Esophagus squamous epithelium (tissue), 5 donors: ENCODE data around the gene CSF3R. TPM values are rescaled to one million over a fixed set of nuclear protein-coding genes. Genes with fewer than 3 reads are reported as not detected.

Source experiments
- DNase-seq: peaks from one replicate; lab custom pipeline; 2025; lab: John Stamatoyannopoulos, UW
- H3K27ac ChIP-seq, 4 donors: fragments of 200-600 bp; sonication (generic); one replicate each; pipeline ENCODE4 v1.5.1; 2016 to 2019; ENCODE audit warnings: mild to moderate bottlenecking in 1 of 4
- H3K27me3 ChIP-seq, 4 donors: fragments of 200-600 bp; sonication (generic); 1 replicate in 3 of 4; 2 replicates in 1 of 4; pipeline versions ENCODE4 v1.5.1 to v1.6.0; 2017 to 2021; ENCODE audit warnings: antibody characterized with exemption in 1 of 4
- H3K36me3 ChIP-seq, 3 donors: fragments of 200-600 bp; sonication (generic); one replicate each; pipeline ENCODE4 v1.5.1; 2016 to 2019
- H3K4me1 ChIP-seq, 3 donors: fragments of 200-600 bp; sonication (generic); one replicate each; pipeline ENCODE4 v1.5.1; 2017 to 2019
- H3K4me3 ChIP-seq, 4 donors: fragments of 200-600 bp; sonication (generic); 1 replicate in 3 of 4; 2 replicates in 1 of 4; pipeline ENCODE4 v1.5.1; 2016 to 2019; ENCODE audit warnings: mild to moderate bottlenecking in 2 of 4, moderate library complexity in 1 of 4
- H3K9me3 ChIP-seq, 3 donors: fragments of 200-600 bp; sonication (generic); one replicate each; pipeline ENCODE4 v1.5.1; 2016 to 2019
- POLR2A ChIP-seq, 4 donors: fragments of 450-650 bp; IDR thresholded peaks; one replicate each; pipeline ENCODE4 v1.6.1; 2017; ENCODE audit warnings: antibody characterized with exemption in 4 of 4, mild to moderate bottlenecking in 4 of 4, moderate library complexity in 3 of 4
- WGBS, 2 donors: methylation state at CpG; one replicate each; pipeline ENCODE4 v1.1.5; 2018; 5-methylcytosine and 5-hydroxymethylcytosine counted together
- intact Hi-C: fragments of 100-400 bp; cut with DNase I; formaldehyde crosslinking; loops from one replicate; pipeline ENCODE4 v1.15.0; 2022
- total RNA-seq, 4 donors: library from RNA; depleted of rRNA; stranded (reverse); fragments of >200 nt; gene quantifications; one replicate each; pipeline ENCODE4 v1.1.0, GENCODE V29; 2016
- TF ChIP-seq, protein P1 (sequence below), 6 experiments: fragments of 450-650 bp in 4 of 6; fragments of 200-600 bp in 2 of 6; sonication (generic) in 2 of 6; IDR thresholded peaks; one replicate each; pipeline ENCODE4 v1.5.1; 2016 to 2019; ENCODE audit warnings: antibody characterized with exemption in 6 of 6, mild to moderate bottlenecking in 4 of 6, moderate library complexity in 4 of 6
- donor health status: DM: yes; HTN: yes; CAD: no.

Gene CSF3R
- total RNA-seq, 4 donors from 2014 or later = 0.42 to 10.0 (median 4.7) TPM

DNA sequence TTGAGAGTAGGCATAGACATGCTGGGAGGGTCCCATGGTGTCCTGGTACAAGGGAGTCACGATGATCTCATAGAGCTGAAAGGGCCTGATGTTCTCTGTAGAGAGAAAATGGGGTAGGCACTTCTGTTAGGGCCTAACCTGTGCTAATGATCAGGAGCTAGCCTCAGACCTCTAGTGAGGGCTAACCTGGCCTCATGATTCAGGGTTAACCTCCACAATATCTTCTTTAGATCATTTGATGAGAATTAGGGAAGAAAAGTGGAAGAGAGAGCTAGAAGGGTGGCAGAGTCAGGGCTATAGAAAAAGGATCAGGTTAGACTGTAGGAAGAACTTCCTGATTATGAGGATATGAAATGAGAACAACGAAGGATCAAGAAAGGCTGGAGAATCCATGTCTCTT is 13.6 kb downstream of the CSF3R start:
- intact Hi-C loops = no loop called here
- H3K27me3 ChIP-seq = no peaks in the 10 kb centered on the region
- no peaks in the 10 kb centered on the region for H3K9me3 ChIP-seq
- TF ChIP-seq, protein P1, sequence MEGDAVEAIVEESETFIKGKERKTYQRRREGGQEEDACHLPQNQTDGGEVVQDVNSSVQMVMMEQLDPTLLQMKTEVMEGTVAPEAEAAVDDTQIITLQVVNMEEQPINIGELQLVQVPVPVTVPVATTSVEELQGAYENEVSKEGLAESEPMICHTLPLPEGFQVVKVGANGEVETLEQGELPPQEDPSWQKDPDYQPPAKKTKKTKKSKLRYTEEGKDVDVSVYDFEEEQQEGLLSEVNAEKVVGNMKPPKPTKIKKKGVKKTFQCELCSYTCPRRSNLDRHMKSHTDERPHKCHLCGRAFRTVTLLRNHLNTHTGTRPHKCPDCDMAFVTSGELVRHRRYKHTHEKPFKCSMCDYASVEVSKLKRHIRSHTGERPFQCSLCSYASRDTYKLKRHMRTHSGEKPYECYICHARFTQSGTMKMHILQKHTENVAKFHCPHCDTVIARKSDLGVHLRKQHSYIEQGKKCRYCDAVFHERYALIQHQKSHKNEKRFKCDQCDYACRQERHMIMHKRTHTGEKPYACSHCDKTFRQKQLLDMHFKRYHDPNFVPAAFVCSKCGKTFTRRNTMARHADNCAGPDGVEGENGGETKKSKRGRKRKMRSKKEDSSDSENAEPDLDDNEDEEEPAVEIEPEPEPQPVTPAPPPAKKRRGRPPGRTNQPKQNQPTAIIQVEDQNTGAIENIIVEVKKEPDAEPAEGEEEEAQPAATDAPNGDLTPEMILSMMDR (IDR thresholded peaks at IDR 0.05) = no peak
- TF ChIP-seq POLR2A (IDR thresholded peaks at IDR 0.05) = no peak
- no peak overlapping the region for H3K27ac ChIP-seq
- WGBS, 2 donors = 63 to 84% methylated on average over 2 of the region's 2 CpGs
- DNase-seq = no peak
- no peaks in the 10 kb centered on the region for H3K36me3 ChIP-seq
- peaks cover 0 to 8% (median 4%) of the 10 kb centered on the region in 3 donors for H3K4me1 ChIP-seq
- H3K4me3 ChIP-seq = no peak overlapping the region

GRCh38 chr1:36467700-36468455 is 14.8 kb downstream of the CSF3R start:
- H3K27me3 ChIP-seq = no peaks in the 10 kb centered on the region
- H3K4me1 ChIP-seq = peaks cover 4 to 18% (median 7%) of the 10 kb centered on the region in 3 donors
- no peak overlapping the region for H3K4me3 ChIP-seq
- no peak overlapping the region for H3K27ac ChIP-seq
- H3K36me3 ChIP-seq = no peaks in the 10 kb centered on the region
- no peaks in the 10 kb centered on the region for H3K9me3 ChIP-seq
- DNase-seq = no peak
- intact Hi-C loops = no loop called here
- WGBS, 2 donors = 89 to 90% methylated on average over 5 to 7 of the region's 10 CpGs
- TF ChIP-seq, protein P1 (IDR thresholded peaks at IDR 0.05) = no peak
- TF ChIP-seq POLR2A (IDR thresholded peaks at IDR 0.05) = no peak

DNA sequence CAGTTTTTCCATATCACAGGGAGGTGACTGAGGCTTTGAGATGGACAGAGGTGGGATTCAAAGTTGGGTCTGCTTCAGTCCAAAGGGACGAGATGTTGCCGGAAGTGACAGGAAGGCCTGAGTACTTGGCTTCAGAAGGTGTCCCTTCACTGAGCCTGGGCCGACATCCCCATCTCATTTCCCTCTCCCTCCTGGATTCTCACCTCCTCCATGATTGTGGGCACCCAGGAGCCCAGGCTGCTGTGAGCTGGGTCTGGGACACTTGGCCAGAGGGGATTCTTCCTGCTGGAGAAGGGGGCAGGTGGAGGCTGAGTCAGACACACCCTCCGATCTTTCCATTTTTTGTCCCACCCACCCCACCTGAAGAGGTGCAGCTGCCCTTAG is 15.7 kb downstream of the CSF3R start:
- DNase-seq = no peak
- no peaks in the 10 kb centered on the region for H3K27me3 ChIP-seq
- H3K36me3 ChIP-seq = peaks cover 0 to 4% (median 0%) of the 10 kb centered on the region in 3 donors
- H3K9me3 ChIP-seq = no peaks in the 10 kb centered on the region
- H3K4me1 ChIP-seq = peaks cover 4 to 26% (median 14%) of the 10 kb centered on the region in 3 donors
- intact Hi-C loops = no loop called here
- H3K4me3 ChIP-seq = no peak overlapping the region
- 92 to 94% methylated on average over 2 to 3 of the region's 4 CpGs for WGBS, 2 donors
- no peak overlapping the region for H3K27ac ChIP-seq
- TF ChIP-seq, protein P1 (IDR thresholded peaks at IDR 0.05) = no peak
- no peak for TF ChIP-seq POLR2A (IDR thresholded peaks at IDR 0.05)

GRCh38 chr1:36466370-36467026 is 16.2 kb downstream of the CSF3R start:
- peaks cover 4 to 32% (median 14%) of the 10 kb centered on the region in 3 donors for H3K4me1 ChIP-seq
- no peak overlapping the region for H3K27ac ChIP-seq
- TF ChIP-seq, protein P1 (IDR thresholded peaks at IDR 0.05) = no peak
- no peak for TF ChIP-seq POLR2A (IDR thresholded peaks at IDR 0.05)
- no peak overlapping the region for H3K4me3 ChIP-seq
- DNase-seq = no peak
- peaks cover 0 to 9% (median 0%) of the 10 kb centered on the region in 3 donors for H3K36me3 ChIP-seq
- 86 to 90% methylated on average over 2 to 3 of the region's 12 CpGs for WGBS, 2 donors
- no peaks in the 10 kb centered on the region for H3K9me3 ChIP-seq
- intact Hi-C loops = no loop called here
- no peaks in the 10 kb centered on the region for H3K27me3 ChIP-seq
